ENCODE measurements around the gene RBM20.

The RBM20 gene

GRCh38 chr10:110885932-110886674 lies 242.0 kb downstream of the RBM20 start:
- in situ Hi-C loops (cut with HindIII; ENCODE audit: low sequenced_read_pairs): no loop called here

- in situ Hi-C loops (cut with HindIII; ENCODE audit: low sequenced_read_pairs): no loop called here
Observed at GRCh38 chr10:110887560-110887959, 243.4 kb downstream of the RBM20 start.

All from DLD1 (cell line).